ENCODE results near the gene ACAA1. TPM values are rescaled to one million over a fixed set of nuclear protein-coding genes. Genes with fewer than 3 reads are reported as not detected.

The ACAA1 gene
- total and polyA plus RNA-seq, 2 of the 4 experiments (the other 2 are of a cell fraction) = 30.8 to 62.4 TPM

- dilution Hi-C loops (cut with HindIII; ENCODE audit: low sequenced_read_pairs, unreplicated experiment) (no loop called here), intact Hi-C loops (cut with micrococcal nuclease) (no loop called here), in situ Hi-C loops (cut with MboI; ENCODE audit: low sequenced_read_pairs) (loop anchor here (10.0 kb wide), 1 partner anchor 354 kb away; no protein-coding TSS in a partner anchor)
- no peak for ATAC-seq (ENCODE audit: low read depth)
- H2AK9ac ChIP-seq (replicated peaks; ENCODE audit: low read depth, low read length, poor library complexity) = no peak overlapping the region
- H3K9me3 ChIP-seq (ENCODE audit: control insufficient read depth, insufficient read depth, low read length) = no peaks in the 10 kb centered on the region
- ChIA-PET POLR2A (ENCODE audit: unreplicated experiment) (no interaction called here), CTCF (interaction anchor here (1.1 kb wide), 1 partner anchor 167 kb away, joined by 4 read pairs; no protein-coding TSS in a partner anchor)
- H3K36me3 ChIP-seq (ENCODE audit: control insufficient read depth, insufficient read depth, low read length) = peaks cover 69% of the 10 kb centered on the region
- H3K79me1 ChIP-seq (ENCODE audit: low read depth in 1 of 2, low read length in 2 of 2) = peaks cover 7 to 44% of the 10 kb centered on the region in 2 experiments; a peak in 3 of 4 replicates
- no peak overlapping the region for H3K14ac ChIP-seq (replicated peaks; ENCODE audit: low read depth, low read length)
- H2AFZ ChIP-seq (replicated peaks; ENCODE audit: low read length, poor library complexity) = no peak overlapping the region
- no peak overlapping the region for H4K91ac ChIP-seq (ENCODE audit: insufficient read depth, low read depth, low read length)
- no peak overlapping the region for H3K18ac ChIP-seq (ENCODE audit: low read depth, low read length)
- no peaks in the 10 kb centered on the region for H3K4me1 ChIP-seq (ENCODE audit: control insufficient read depth, insufficient read depth, low read length)
- no peak overlapping the region for H2BK5ac ChIP-seq (ENCODE audit: low read depth, low read length, poor library complexity, severe bottlenecking)
- H3K9me1 ChIP-seq (ENCODE audit: insufficient read depth, low read length) = 0 out of 2 replicates have a peak, but pooled peaks cover 4% of the 10 kb centered on the region
- no peak overlapping the region for H3K4ac ChIP-seq (ENCODE audit: low read depth, low read length)
- H3K27me3 ChIP-seq (ENCODE audit: control insufficient read depth, insufficient read depth, low read length) = no peaks in the 10 kb centered on the region
- WGBS, 2 experiments (ENCODE audit: extremely low coverage in 2 of 2, insufficient read length in 1 of 2) = 100% methylated on average over 2 of the region's 3 CpGs; no CpG with 5 or more reads in 1 of the 2 experiments
- H3K56ac ChIP-seq (ENCODE audit: extremely low read depth, insufficient read depth, low read length) = no peak overlapping the region
- no TSS peak for BruUV-seq (replicated peaks)
- 0 out of 2 replicates have a peak, but pooled peaks cover 5% of the 10 kb centered on the region for H4K20me1 ChIP-seq (ENCODE audit: insufficient read depth, low read length)
- H3K4me3 ChIP-seq (ENCODE audit: insufficient read depth, low read depth, low read length) = no peak overlapping the region
- no peak overlapping the region for H2AK5ac ChIP-seq (ENCODE audit: low read depth, low read length)
- TF ChIP-seq FOS (IDR thresholded peaks at IDR 0.05; ENCODE audit: low read depth, low read length) = no peak
- TF ChIP-seq CTCF (conservative IDR thresholded peaks at IDR 0.05; ENCODE audit: low read depth, low read length) = no peak
- no peak overlapping the region for H4K5ac ChIP-seq (ENCODE audit: low read depth, low read length)
- no peak for DNase-seq
- H3K9ac ChIP-seq (ENCODE audit: low read depth, low read length) = no peak overlapping the region
- H3K27ac ChIP-seq (ENCODE audit: insufficient read depth, low read length) = no peak overlapping the region
- H2BK20ac ChIP-seq (ENCODE audit: low read depth, low read length) = no peak overlapping the region
- no peak overlapping the region for H3K23ac ChIP-seq (ENCODE audit: low read depth, low read length)
- no peak overlapping the region for H4K8ac ChIP-seq (ENCODE audit: low read depth in 2 of 2, low read length in 2 of 2)
- H3K4me2 ChIP-seq (ENCODE audit: low read depth, low read length) = no peak overlapping the region
- no peak overlapping the region for H2BK120ac ChIP-seq (ENCODE audit: low read depth, low read length)
- H2BK15ac ChIP-seq (ENCODE audit: low read depth, low read length) = no peak overlapping the region
Observed at GRCh38 chr3:38130631-38131065, 6.3 kb downstream of the ACAA1 start.
